Measurements from ENCODE around the gene GPC5.

DNA sequence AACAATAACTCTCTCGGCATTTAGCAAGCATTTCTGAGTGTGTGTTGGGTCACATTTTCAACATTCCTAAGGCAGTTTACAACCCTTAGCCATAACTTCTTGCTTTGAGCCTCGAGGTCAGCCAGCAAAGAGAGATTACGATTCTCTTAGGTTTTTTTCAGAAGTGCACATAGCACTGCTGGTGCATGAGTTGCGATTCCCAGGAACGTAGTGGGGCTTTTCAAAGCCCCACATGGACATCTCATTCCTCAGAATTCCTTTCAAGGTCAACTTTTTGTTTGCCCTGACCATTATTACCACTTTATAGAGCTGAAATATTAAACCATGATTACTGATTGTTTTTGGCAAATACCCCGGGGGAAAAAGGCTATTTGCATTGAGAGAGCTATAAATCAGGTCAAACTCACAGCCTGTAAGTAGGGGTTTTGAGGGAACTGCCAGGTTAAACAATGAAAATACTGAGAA, 705.3 kb downstream of the GPC5 start:
- TF ChIP-seq, protein P1, sequence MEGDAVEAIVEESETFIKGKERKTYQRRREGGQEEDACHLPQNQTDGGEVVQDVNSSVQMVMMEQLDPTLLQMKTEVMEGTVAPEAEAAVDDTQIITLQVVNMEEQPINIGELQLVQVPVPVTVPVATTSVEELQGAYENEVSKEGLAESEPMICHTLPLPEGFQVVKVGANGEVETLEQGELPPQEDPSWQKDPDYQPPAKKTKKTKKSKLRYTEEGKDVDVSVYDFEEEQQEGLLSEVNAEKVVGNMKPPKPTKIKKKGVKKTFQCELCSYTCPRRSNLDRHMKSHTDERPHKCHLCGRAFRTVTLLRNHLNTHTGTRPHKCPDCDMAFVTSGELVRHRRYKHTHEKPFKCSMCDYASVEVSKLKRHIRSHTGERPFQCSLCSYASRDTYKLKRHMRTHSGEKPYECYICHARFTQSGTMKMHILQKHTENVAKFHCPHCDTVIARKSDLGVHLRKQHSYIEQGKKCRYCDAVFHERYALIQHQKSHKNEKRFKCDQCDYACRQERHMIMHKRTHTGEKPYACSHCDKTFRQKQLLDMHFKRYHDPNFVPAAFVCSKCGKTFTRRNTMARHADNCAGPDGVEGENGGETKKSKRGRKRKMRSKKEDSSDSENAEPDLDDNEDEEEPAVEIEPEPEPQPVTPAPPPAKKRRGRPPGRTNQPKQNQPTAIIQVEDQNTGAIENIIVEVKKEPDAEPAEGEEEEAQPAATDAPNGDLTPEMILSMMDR (IDR thresholded peaks at IDR 0.05; ENCODE audit: low read length), result no peak
- TF ChIP-seq EZH2 (IDR thresholded peaks at IDR 0.05; ENCODE audit: borderline replicate concordance, low read length), result no peak

All from OCI-LY1 (cell line).